Left lung (tissue), 10 donors: Measurements from ENCODE around the gene ZNRF1. TPM values are rescaled to one million over a fixed set of nuclear protein-coding genes. Genes with fewer than 3 reads are reported as not detected.
A peak's percentile ranks its signal among the peaks of the same experiment; 100 is the strongest.

Source experiments
- ATAC-seq: fragments of 200-7000 bp; cut with Tn5 transposase; one replicate; pipeline ENCODE4 v1.9.1; 2020; ENCODE audit warnings: moderate library complexity
- DNase-seq, 4 donors: peaks; one replicate each; pipeline ENCODE4 v3.0.0-alpha.2; 2013 to 2020
- H3K27ac ChIP-seq, 2 donors: fragments of 200-600 bp; sonication (generic) in 1 of 2; one replicate each; pipeline versions ENCODE4 v1.5.0 to v1.8.0; 2020 to 2021
- H3K27me3 ChIP-seq, 2 donors: fragments of 200-600 bp; sonication (generic) in 1 of 2; one replicate each; pipeline versions ENCODE4 v1.5.0 to v1.8.0; 2020 to 2021
- H3K36me3 ChIP-seq, 2 donors: fragments of 200-600 bp; sonication (generic) in 1 of 2; one replicate each; pipeline versions ENCODE4 v1.5.0 to v1.8.0; 2020 to 2021
- H3K4me1 ChIP-seq, 2 donors: fragments of 200-600 bp; one replicate each; pipeline ENCODE4 v1.8.0; 2021
- H3K4me3 ChIP-seq, 2 donors: fragments of 200-600 bp; sonication (generic) in 1 of 2; one replicate each; pipeline versions ENCODE4 v1.5.0 to v1.8.0; 2020 to 2021; ENCODE audit warnings: mild to moderate bottlenecking in 1 of 2
- H3K9me3 ChIP-seq, 2 donors: fragments of 200-600 bp; sonication (generic) in 1 of 2; one replicate each; pipeline versions ENCODE4 v1.5.0 to v1.8.0; 2020 to 2021
- CTCF ChIP-seq, 2 donors: fragments of 200-600 bp; sonication (generic) in 1 of 2; IDR thresholded peaks; one replicate each; pipeline versions ENCODE4 v1.5.0 to v1.8.0; 2021; ENCODE audit warnings: antibody characterized with exemption in 2 of 2
- intact Hi-C, 2 donors: fragments of 100-400 bp; cut with DNase I; formaldehyde crosslinking; loops; one replicate each; pipeline versions ENCODE4 v1.11.2 to v1.14.2; 2022
- polyA plus RNA-seq, 6 donors: library from polyadenylated mRNA; unstranded; fragments of 120-200 nt; gene quantifications; one replicate each; pipeline ENCODE4 v1.2.1, GENCODE V29; 2013; ENCODE audit not compliant: insufficient read length in 6 of 6
- total RNA-seq, 2 donors: library from RNA; stranded (reverse); fragmentation: NEBNext Ultra II Directional; extraction: Animal tissue kit (Norgen Biotek cat#: 25700); gene quantifications; one replicate each; pipeline ENCODE4 v1.2.1, GENCODE V29; 2021
- donor health status: DM: no; HTN: yes; CAD: no.
- donor health status: DM: no; HTN: no; CAD: no.

Gene ZNRF1
- total and polyA plus RNA-seq, 8 donors: 24.3 to 60.8 (median 46.5) TPM

- ATAC-seq (peak; percentile 70), DNase-seq (peak in 3 of 4 donors; percentile 80 to 94 (median 90))
- TF ChIP-seq CTCF (IDR thresholded peaks at IDR 0.05): no peak
- intact Hi-C loops: loop anchor here (2.0 to 10.0 kb wide), 2 partner anchors 104 to 106 kb away; no protein-coding TSS in a partner anchor
- Histone ChIP-seq H3K36me3 (no peaks in the 10 kb centered on the region), H3K27ac (peak overlapping the region; percentile 66 to 74), H3K4me3 (no peak overlapping the region), H3K9me3 (no peaks in the 10 kb centered on the region), H3K4me1 (peaks cover 34 to 86% of the 10 kb centered on the region in 2 donors), H3K27me3 (peaks cover 0 to 11% of the 10 kb centered on the region in 2 donors)
Measured at GRCh38 chr16:75108792-75109731, 110.2 kb downstream of the ZNRF1 start.

- intact Hi-C loops: loop anchor here (2.0 to 10.0 kb wide), 2 partner anchors 105 to 107 kb away; no protein-coding TSS in a partner anchor
- H3K9me3 ChIP-seq: no peaks in the 10 kb centered on the region
- H3K4me3 ChIP-seq: no peak overlapping the region
- peak in 1 of 4 donors; percentile 65 for DNase-seq
- peak overlapping the region; percentile 66 to 74 for H3K27ac ChIP-seq
- H3K36me3 ChIP-seq: no peaks in the 10 kb centered on the region
- peaks cover 0 to 11% of the 10 kb centered on the region in 2 donors for H3K27me3 ChIP-seq
- no peak for TF ChIP-seq CTCF (IDR thresholded peaks at IDR 0.05)
- ATAC-seq: no peak
- H3K4me1 ChIP-seq: peaks cover 34 to 80% of the 10 kb centered on the region in 2 donors
Measured at GRCh38 chr16:75109732-75110243, 111.0 kb downstream of the ZNRF1 start.

- ATAC-seq (peak; percentile 86), DNase-seq (peak; percentile 89 to 93 (median 91))
- H3K9me3 ChIP-seq: no peaks in the 10 kb centered on the region
- no peaks in the 10 kb centered on the region for H3K36me3 ChIP-seq
- intact Hi-C loops: no loop called here
- H3K4me1 ChIP-seq: peaks cover 28 to 72% of the 10 kb centered on the region in 2 donors
- peak overlapping the region in 1 of 2 donors; percentile 2 for H3K4me3 ChIP-seq
- peak; percentile 83 to 91 for TF ChIP-seq CTCF (IDR thresholded peaks at IDR 0.05)
- peaks cover 0 to 11% of the 10 kb centered on the region in 2 donors for H3K27me3 ChIP-seq
- H3K27ac ChIP-seq: peak overlapping the region; percentile 66 to 74
Measured at GRCh38 chr16:75110637-75111513, 112.1 kb downstream of the ZNRF1 start.

GRCh38 chr16:75111514-75111940 is 112.7 kb downstream of the ZNRF1 start:
- H3K9me3 ChIP-seq: no peaks in the 10 kb centered on the region
- intact Hi-C loops: no loop called here
- no peak for ATAC-seq
- no peaks in the 10 kb centered on the region for H3K36me3 ChIP-seq
- peak overlapping the region in 1 of 2 donors; percentile 66 for H3K27ac ChIP-seq
- H3K4me3 ChIP-seq: no peak overlapping the region
- peak in 1 of 2 donors; percentile 22 for TF ChIP-seq CTCF (IDR thresholded peaks at IDR 0.05)
- H3K27me3 ChIP-seq: peaks cover 0 to 11% of the 10 kb centered on the region in 2 donors
- DNase-seq: no peak
- peaks cover 28 to 72% of the 10 kb centered on the region in 2 donors for H3K4me1 ChIP-seq
